GM19025 (cell line): ENCODE data around the gene CRB1.

Experiments
- ATAC-seq: cut with Tn5 transposase; IDR thresholded peaks from one replicate; pipeline ENCODE4 v1.9.1; 2021; ENCODE audit warnings: mild to moderate bottlenecking, low read depth, moderate library complexity; ENCODE audit not compliant: unreplicated experiment

CRB1 gene

GRCh38 chr1:197268012-197268411 is at the start of gene CRB1:
TSS of gene CRB1 (plus strand) at chr1:197268252. CDS start at chr1:197268413, 161 bp downstream.
- no peak for ATAC-seq

- no peak for ATAC-seq
These were observed 49.2 kb upstream of the CRB1 start for GRCh38 chr1:197218857-197219256.

GRCh38 chr1:197222025-197222685 is 45.9 kb upstream of the CRB1 start:
- ATAC-seq, result no peak

GRCh38 chr1:197222780-197223179 is 45.3 kb upstream of the CRB1 start:
- ATAC-seq, result no peak

GRCh38 chr1:197224160-197224559 is 43.9 kb upstream of the CRB1 start:
- ATAC-seq, result no peak

- ATAC-seq, result no peak
These were observed 42.4 kb upstream of the CRB1 start for GRCh38 chr1:197225611-197226010.

GRCh38 chr1:197234581-197234980 is 33.5 kb upstream of the CRB1 start:
- ATAC-seq, result no peak

- no peak for ATAC-seq
These were observed 32.7 kb upstream of the CRB1 start for GRCh38 chr1:197235355-197235754.

- no peak for ATAC-seq
These were observed 20.6 kb upstream of the CRB1 start for GRCh38 chr1:197247465-197247864.

GRCh38 chr1:197249324-197249723 is 18.7 kb upstream of the CRB1 start:
- ATAC-seq, result no peak

- no peak for ATAC-seq
These were observed 17.4 kb upstream of the CRB1 start for GRCh38 chr1:197250616-197251015.

GRCh38 chr1:197252973-197253372 is 15.1 kb upstream of the CRB1 start:
- ATAC-seq, result no peak

GRCh38 chr1:197254866-197255265 is 13.2 kb upstream of the CRB1 start:
- no peak for ATAC-seq

- ATAC-seq, result no peak
These were observed 3.0 kb upstream of the CRB1 start for GRCh38 chr1:197264936-197265567.

- ATAC-seq, result no peak
These were observed 1.0 kb downstream of the CRB1 start for GRCh38 chr1:197269053-197269452.

- ATAC-seq, result no peak
These were observed 4.7 kb downstream of the CRB1 start for GRCh38 chr1:197272791-197273190.

- no peak for ATAC-seq
These were observed 9.1 kb downstream of the CRB1 start for GRCh38 chr1:197277166-197277565.

GRCh38 chr1:197284325-197284724 is 16.3 kb downstream of the CRB1 start:
- ATAC-seq, result no peak

GRCh38 chr1:197284966-197285365 is 16.9 kb downstream of the CRB1 start:
- ATAC-seq, result no peak

- ATAC-seq, result no peak
These were observed 17.6 kb downstream of the CRB1 start for GRCh38 chr1:197285526-197286205.

- ATAC-seq, result no peak
These were observed 18.6 kb downstream of the CRB1 start for GRCh38 chr1:197286634-197287033.

GRCh38 chr1:197287863-197288262 is 19.8 kb downstream of the CRB1 start:
- ATAC-seq, result no peak
